Hepatocyte (in vitro differentiated cells): ENCODE data around the gene CEP78. TPM values are rescaled to one million over a fixed set of nuclear protein-coding genes. Genes with fewer than 3 reads are reported as not detected.
"Not testable (repeated sequence)": the region's sequence is repeated elsewhere in the genome, so short reads cannot be mapped to it uniquely, and the experiment has no call there.

Source experiments
- DNase-seq: peaks from one replicate; pipeline ENCODE4 v3.0.0-alpha.2; 2016; ENCODE audit warnings: low spot score
- H2AFZ ChIP-seq: fragments of 200-600 bp; sonication (generic); 2 replicates; pipeline ENCODE4 v1.6.0; 2016; ENCODE audit warnings: antibody characterized with exemption, mild to moderate bottlenecking
- H3K27ac ChIP-seq: fragments of 200-600 bp; sonication (generic); 2 replicates; pipeline ENCODE4 v1.5.1; 2016; ENCODE audit warnings: mild to moderate bottlenecking
- H3K27me3 ChIP-seq: fragments of 200-600 bp; sonication (generic); 2 replicates; pipeline ENCODE4 v1.6.1; 2016
- H3K36me3 ChIP-seq: fragments of 200-600 bp; sonication (generic); replicated peaks from 2 replicates; pipeline ENCODE4 v1.5.1; 2016; ENCODE audit warnings: low read depth; ENCODE audit not compliant: insufficient read depth
- H3K4me1 ChIP-seq: fragments of 200-600 bp; sonication (generic); 2 replicates; pipeline ENCODE4 v1.5.1; 2016; ENCODE audit warnings: mild to moderate bottlenecking, moderate library complexity; ENCODE audit not compliant: insufficient read depth
- H3K4me2 ChIP-seq: fragments of 200-600 bp; sonication (generic); 2 replicates; pipeline ENCODE4 v1.6.0; 2016
- H3K4me3 ChIP-seq: fragments of 200-600 bp; sonication (generic); 2 replicates; pipeline ENCODE4 v1.5.1; 2016; ENCODE audit warnings: mild to moderate bottlenecking
- H3K79me2 ChIP-seq: fragments of 200-600 bp; sonication (generic); 2 replicates; pipeline ENCODE4 v1.6.0; 2017; ENCODE audit warnings: mild to moderate bottlenecking
- H3K9me2 ChIP-seq: fragments of 200-600 bp; sonication (generic); replicated peaks from 2 replicates; pipeline ENCODE4 v1.6.0; 2017; ENCODE audit warnings: mild to moderate bottlenecking; ENCODE audit not compliant: insufficient read depth
- H3K9me3 ChIP-seq: fragments of 200-600 bp; sonication (generic); 2 replicates; pipeline ENCODE4 v1.5.1; 2016; ENCODE audit warnings: low read depth, mild to moderate bottlenecking
- H4K20me1 ChIP-seq: fragments of 200-600 bp; sonication (generic); 2 replicates; pipeline ENCODE4 v1.6.0; 2016; ENCODE audit warnings: mild to moderate bottlenecking; ENCODE audit not compliant: insufficient read depth, poor library complexity, severe bottlenecking
- EZH2 ChIP-seq: fragments of 200-600 bp; sonication (generic); IDR thresholded peaks from 2 replicates; pipeline ENCODE4 v1.6.1; 2016; ENCODE audit warnings: antibody characterized with exemption, mild to moderate bottlenecking, borderline replicate concordance
- EZH2phosphoT487 ChIP-seq: fragments of 200-600 bp; sonication (generic); IDR thresholded peaks from one replicate; pipeline ENCODE4 v1.6.1; 2018; ENCODE audit warnings: antibody characterized with exemption, mild to moderate bottlenecking, low read depth, moderate library complexity; ENCODE audit not compliant: unreplicated experiment, severe bottlenecking
- WGBS: methylation state at CpG from one replicate; pipeline ENCODE4 v1.1.6; 2016; ENCODE audit warnings: low lambda C conversion rate; ENCODE audit errors: missing lambda C conversion rate; 5-methylcytosine and 5-hydroxymethylcytosine counted together
- polyA plus RNA-seq: library from polyadenylated mRNA; unstranded; fragments of >200 nt; fragmentation: Nextera tagmentation; extraction: Ambion mirVana; gene quantifications from 2 replicates; pipeline ENCODE4 v1.2.1, GENCODE V29; 2016
- total RNA-seq: library from RNA; depleted of rRNA; stranded (reverse); fragments of >200 nt; gene quantifications from 2 replicates; pipeline ENCODE4 v1.2.3, GENCODE V29; 2014
- TF ChIP-seq, protein P1 (sequence below): fragments of 200-600 bp; sonication (generic); IDR thresholded peaks from 2 replicates; pipeline ENCODE4 v1.5.1; 2016; ENCODE audit warnings: antibody characterized with exemption, mild to moderate bottlenecking; ENCODE audit not compliant: poor library complexity

CEP78 gene
- total and polyA plus RNA-seq, 2 experiments from 2014 or later, result 8.1 to 17.2 TPM

DNA sequence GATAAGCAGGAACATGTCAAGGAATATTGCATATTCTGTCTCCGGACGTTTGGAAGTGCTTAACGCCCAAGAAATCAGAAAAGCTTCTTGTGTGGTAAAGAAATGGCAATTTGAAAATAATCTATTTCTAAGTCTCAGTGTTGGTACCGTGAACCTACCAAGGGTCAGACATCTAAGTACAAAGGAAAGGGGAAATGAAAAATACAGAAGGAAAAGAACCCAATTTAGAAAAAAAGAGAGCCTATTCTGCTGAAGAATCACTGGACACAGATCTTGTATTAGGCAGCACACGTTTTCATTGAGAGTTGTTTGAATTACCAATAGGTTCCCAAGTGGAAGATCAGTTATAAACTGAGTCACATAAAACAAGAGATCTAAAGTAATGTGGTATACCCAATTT, 46.9 kb upstream of the CEP78 start:
- 89% methylated on average over 5 of the region's 5 CpGs for WGBS
- Histone ChIP-seq H2AFZ (no peak overlapping the region), H3K4me3 (no peak overlapping the region), H3K9me2 (no peaks in the 10 kb centered on the region), H3K27me3 (no peaks in the 10 kb centered on the region), H3K36me3 (no peaks in the 10 kb centered on the region), H3K9me3 (no peaks in the 10 kb centered on the region), H3K27ac (peak overlapping the region; percentile 9), H3K4me2 (no peak overlapping the region), H4K20me1 (no peaks in the 10 kb centered on the region), H3K4me1 (no peaks in the 10 kb centered on the region), H3K79me2 (no peaks in the 10 kb centered on the region)
- no peak for DNase-seq
- TF ChIP-seq EZH2 (no peak), EZH2phosphoT487 (no peak)
- TF ChIP-seq, protein P1, sequence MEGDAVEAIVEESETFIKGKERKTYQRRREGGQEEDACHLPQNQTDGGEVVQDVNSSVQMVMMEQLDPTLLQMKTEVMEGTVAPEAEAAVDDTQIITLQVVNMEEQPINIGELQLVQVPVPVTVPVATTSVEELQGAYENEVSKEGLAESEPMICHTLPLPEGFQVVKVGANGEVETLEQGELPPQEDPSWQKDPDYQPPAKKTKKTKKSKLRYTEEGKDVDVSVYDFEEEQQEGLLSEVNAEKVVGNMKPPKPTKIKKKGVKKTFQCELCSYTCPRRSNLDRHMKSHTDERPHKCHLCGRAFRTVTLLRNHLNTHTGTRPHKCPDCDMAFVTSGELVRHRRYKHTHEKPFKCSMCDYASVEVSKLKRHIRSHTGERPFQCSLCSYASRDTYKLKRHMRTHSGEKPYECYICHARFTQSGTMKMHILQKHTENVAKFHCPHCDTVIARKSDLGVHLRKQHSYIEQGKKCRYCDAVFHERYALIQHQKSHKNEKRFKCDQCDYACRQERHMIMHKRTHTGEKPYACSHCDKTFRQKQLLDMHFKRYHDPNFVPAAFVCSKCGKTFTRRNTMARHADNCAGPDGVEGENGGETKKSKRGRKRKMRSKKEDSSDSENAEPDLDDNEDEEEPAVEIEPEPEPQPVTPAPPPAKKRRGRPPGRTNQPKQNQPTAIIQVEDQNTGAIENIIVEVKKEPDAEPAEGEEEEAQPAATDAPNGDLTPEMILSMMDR, result no peak

DNA sequence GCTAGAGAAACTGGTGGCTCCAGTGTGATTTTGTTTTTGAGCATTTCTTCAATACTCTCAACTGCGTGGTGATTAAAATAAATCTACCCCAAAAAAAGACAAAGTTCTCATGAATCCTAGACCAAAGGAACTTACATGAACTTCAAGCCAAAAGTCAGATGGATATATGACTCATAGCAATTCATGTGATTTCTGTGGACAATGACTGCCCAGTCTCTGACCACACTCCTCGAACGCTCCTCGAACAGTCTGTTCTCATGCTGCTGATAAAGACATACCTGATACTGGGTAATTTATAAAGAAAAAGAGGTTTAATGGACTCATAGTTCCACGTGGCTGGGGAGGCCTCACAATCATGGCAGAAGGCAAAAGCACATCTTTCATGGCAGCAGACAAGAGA, 46.4 kb upstream of the CEP78 start:
- Histone ChIP-seq H3K4me2 (no peak overlapping the region), H3K27me3 (no peaks in the 10 kb centered on the region), H3K79me2 (no peaks in the 10 kb centered on the region), H3K9me3 (no peaks in the 10 kb centered on the region), H3K4me3 (no peak overlapping the region), H4K20me1 (no peaks in the 10 kb centered on the region), H3K36me3 (no peaks in the 10 kb centered on the region), H3K27ac (peak overlapping the region; percentile 9), H3K4me1 (no peaks in the 10 kb centered on the region), H3K9me2 (no peaks in the 10 kb centered on the region), H2AFZ (no peak overlapping the region)
- WGBS, result 71% methylated on average over 5 of the region's 5 CpGs
- TF ChIP-seq, protein P1, result no peak
- TF ChIP-seq EZH2 (no peak), EZH2phosphoT487 (no peak)
- peak; percentile 7 for DNase-seq

DNA sequence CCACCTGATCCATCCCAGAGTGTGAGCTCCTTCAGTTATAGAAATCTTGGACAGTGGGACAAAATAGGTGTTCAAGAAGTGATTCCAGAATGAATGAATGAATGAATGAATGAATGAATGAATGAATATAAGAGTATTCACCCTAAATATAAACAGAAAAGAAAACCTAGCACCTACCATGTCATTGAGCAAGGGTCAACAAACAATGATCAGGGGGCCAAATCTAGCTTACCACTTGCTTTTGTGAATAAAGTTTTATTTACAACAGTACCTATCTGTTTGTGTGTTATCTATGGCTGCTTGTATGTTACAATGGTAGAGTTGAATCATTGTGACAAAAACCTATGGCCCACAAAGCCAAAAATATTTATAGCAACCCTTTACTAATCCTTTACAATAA, 43.9 kb upstream of the CEP78 start:
- Histone ChIP-seq H4K20me1 (no peaks in the 10 kb centered on the region), H3K36me3 (no peaks in the 10 kb centered on the region), H3K4me3 (no peak overlapping the region), H3K27ac (no peak overlapping the region), H2AFZ (no peak overlapping the region), H3K79me2 (no peaks in the 10 kb centered on the region), H3K4me2 (no peak overlapping the region), H3K27me3 (no peaks in the 10 kb centered on the region), H3K9me2 (no peaks in the 10 kb centered on the region), H3K9me3 (no peaks in the 10 kb centered on the region), H3K4me1 (no peaks in the 10 kb centered on the region)
- no peak for DNase-seq
- TF ChIP-seq, protein P1, result no peak
- no peak for TF ChIP-seq EZH2phosphoT487
- TF ChIP-seq EZH2, result no peak

DNA sequence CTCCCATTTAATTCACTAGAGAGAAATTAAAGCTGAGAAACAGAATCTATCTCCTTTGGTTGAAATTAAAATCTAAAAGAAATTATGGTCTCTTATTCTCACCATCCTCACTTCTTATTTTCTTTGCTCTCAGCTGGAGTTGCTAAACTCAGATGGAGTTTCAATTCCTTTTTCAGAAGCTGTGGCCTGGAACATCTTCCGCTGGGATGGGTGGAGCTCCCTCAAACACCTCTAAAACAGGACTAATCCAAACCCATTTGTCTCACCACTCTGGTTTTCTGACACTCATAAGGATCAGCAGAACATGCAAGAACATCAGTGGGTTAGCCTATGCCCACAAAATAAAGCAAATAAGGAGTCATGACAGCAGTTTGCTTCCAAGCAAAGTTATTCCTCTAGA, 39.6 kb upstream of the CEP78 start:
- H3K9me3 ChIP-seq, result no peaks in the 10 kb centered on the region
- WGBS, result 89% methylated on average over 1 of the region's 1 CpG
- H3K27me3 ChIP-seq, result no peaks in the 10 kb centered on the region
- H3K4me1 ChIP-seq, result no peaks in the 10 kb centered on the region
- DNase-seq, result no peak
- no peak overlapping the region for H2AFZ ChIP-seq
- no peaks in the 10 kb centered on the region for H3K36me3 ChIP-seq
- H3K4me2 ChIP-seq, result no peak overlapping the region
- H3K9me2 ChIP-seq, result no peaks in the 10 kb centered on the region
- H3K27ac ChIP-seq, result no peak overlapping the region
- H4K20me1 ChIP-seq, result no peaks in the 10 kb centered on the region
- H3K4me3 ChIP-seq, result no peak overlapping the region
- TF ChIP-seq EZH2 (no peak), EZH2phosphoT487 (no peak)
- TF ChIP-seq, protein P1, result no peak
- H3K79me2 ChIP-seq, result no peaks in the 10 kb centered on the region

DNA sequence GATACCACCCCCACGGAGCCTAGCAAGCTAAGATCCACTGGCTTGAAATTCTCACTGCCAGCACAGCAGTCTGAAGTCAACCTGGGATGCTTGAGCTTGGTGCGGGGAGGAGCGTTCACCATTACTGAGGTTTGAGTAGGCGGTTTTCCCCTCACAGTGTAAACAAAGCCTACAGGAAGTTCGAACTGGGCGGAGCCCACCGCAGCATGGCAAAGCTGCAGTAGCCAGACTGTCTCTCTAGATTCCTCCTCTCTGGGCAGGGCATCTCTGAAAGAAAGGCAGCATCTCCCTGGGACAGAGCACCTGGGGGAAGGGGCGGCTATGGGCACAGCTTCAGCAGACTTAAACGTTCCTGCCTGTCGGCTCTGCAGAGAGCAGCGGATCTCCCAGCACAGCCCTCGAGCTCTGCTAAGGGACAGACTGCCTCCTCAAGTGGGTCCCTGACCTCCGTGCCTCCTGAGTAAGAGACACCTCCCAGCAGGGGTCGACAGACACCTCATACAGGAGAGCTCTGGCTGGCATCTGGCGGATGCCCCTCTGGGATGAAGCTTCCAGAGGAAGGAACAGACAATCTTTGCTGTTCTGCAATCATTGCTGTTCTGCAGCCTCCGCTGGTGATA, 34.6 kb upstream of the CEP78 start:
- H3K79me2 ChIP-seq, H3K27ac ChIP-seq, H3K9me3 ChIP-seq, H3K9me2 ChIP-seq, DNase-seq, H3K4me1 ChIP-seq, H3K4me2 ChIP-seq, H3K27me3 ChIP-seq, H2AFZ ChIP-seq, H3K4me3 ChIP-seq, H3K36me3 ChIP-seq, H4K20me1 ChIP-seq: not testable (repeated sequence)
- WGBS, result 62% methylated on average over 16 of the region's 16 CpGs
